Cerebellar nuclear complex (tissue), 1 donor: ENCODE results near the gene TGFBRAP1.
"Not testable (repeated sequence)": the region's sequence is repeated elsewhere in the genome, so short reads cannot be mapped to it uniquely, and the experiment has no call there.

Experiments used
- DNase-seq, 2 experiments: peaks; one replicate each; lab custom pipeline; 2025; lab: John Stamatoyannopoulos, UW

Gene TGFBRAP1

DNA sequence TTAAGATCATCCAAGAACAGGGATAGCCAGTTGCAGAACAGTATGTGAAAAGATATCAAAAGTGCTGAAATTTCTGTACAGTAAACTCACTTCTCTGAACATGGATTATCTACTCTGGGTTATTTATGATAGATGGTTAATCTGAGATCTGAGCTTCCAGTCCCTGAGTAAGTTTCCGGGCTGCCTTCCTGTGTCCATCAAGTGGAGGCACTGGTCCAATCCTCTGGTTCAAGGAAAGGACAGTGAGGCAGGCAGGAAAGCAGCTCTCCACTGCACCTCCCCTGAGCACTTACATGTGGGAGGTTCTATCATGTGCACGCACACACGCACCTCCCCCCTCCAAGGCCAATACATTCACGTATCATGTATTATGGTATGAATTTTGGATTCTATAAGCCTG, 55.5 kb downstream of the TGFBRAP1 start:
- no peak for DNase-seq

DNA sequence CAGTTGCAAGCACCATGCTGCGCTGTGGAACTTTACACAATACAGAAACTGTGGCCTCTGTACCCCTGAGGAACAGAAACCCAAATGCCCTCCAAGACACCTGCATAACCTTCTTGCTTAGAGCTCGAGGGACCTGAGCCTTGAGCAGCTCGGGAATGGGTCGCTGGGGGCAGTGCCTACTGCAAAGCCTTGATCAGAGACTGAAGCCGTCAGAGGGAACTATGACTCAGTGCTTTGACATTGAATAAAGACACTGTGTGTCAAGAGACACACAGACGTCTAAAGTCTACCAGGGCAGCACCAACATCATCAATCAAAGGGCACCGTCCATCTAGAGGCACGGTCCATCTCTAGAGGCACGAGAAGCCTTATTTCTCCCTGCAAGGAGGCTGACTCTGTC, 57.4 kb downstream of the TGFBRAP1 start:
- no peak for DNase-seq

DNA sequence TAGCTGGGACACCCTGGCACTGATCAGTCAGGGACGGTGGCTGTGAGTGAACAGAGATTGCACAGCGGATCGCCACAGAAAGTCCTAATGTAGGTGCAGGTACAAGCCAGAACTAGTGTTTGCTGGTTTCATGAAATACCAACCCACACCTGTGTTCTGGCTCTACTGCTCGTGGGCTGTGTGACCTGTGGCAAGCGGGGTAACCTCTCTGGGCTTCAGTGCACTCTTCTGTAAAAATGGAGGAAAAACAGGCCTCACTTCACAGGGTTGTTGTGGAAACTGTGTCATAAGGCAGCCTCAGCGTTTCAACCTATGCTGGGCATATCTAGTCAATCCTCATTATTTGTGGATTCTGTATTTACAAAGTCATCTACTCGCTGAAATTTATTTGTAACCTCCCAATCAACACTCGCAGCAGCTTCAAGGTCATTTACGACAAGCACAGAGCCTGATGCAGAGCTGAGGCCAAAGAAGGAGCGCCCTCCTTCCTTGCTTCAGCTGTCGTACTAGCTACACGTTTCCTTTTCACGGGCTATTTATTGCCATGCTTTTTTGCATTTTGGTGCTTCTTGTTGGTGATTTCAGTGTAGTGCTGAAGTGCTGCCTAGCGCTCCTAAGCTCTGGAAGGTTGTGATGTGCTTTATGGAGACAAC, 58.0 kb downstream of the TGFBRAP1 start:
- DNase-seq: no peak

DNA sequence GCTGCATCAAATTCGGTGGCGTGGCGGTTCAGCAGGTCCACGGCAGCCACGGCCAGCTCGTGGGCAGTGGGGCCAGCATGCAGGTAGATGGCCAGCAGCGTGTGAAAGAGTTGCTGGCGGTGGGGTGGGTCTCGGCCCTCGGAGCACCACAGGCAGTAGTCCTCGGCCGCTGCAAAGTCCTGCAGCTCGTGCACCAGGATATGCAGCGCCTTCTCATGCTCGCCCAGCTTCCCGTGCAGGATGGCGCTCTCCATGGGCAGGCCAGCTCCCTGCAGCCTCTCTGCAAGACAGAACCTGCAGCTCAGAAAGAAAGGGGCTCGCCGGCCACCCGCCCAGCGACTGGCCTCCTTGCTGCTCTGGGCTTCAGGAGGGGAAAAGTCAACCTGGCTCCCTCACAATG, 60.1 kb downstream of the TGFBRAP1 start:
- DNase-seq: no peak

DNA sequence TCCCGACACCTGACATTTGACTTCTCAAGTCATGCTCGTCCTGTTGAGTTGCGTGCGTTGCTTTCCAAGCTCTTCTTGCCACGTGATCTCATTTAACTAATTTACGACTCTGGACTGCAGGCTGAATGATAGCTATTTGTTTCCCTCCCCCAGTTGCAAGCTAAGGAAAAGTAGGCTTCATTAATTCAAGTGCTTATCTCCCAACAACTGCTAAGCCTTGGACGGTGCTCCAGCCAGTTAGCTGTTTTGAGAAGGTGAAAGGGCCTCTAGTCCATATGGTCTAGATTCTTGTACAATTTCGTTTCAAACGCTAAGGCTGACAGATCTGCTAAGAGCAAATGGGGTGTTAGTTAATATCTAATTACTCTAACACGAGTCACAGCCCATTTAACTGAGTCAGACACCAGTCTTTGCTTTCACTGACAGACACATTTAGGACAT, 66.9 kb downstream of the TGFBRAP1 start:
- DNase-seq: no peak

DNA sequence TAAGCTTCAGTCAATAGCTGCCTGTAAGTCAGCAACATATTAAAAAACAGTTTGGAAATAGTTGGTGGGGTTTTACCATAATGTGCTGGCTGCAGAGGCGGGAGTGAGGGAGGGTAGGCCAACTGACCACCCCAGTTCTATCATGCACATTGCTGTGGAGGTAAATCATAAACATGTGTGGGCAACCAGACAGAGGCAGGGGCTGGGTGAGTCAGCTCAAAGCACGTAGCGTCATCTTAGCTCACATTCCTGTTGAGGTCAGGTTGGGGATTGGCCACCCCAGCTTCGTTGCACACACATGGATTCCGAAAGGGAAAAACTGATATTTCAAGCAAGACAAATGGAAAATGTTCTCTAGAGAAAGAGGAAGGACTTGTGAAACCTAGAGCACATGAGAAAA, 68.5 kb downstream of the TGFBRAP1 start:
- DNase-seq: no peak

DNA sequence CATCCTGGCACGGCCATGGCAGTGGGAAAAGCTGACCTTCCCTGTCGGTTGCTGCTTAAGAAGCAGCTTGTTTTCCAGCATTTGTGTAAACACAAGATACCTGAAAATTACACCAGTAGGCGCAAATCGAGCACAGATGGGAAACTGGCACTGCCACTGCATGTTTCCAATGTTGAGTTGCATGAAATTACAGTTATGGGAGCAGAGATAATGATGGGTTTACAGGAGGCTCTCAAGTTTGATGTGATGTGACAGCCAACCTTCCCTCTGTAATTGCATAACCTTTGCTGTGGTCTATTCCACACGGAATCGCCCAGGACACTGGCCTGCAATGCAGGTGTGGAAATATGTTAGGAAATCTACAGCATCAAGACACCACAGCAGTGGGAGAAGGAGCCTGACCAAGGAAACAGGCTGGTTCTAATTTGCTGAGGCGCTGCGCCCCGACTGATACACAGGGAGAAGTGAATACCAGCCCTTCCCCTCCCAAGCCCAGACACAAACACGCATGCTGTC, 70.6 kb downstream of the TGFBRAP1 start:
- no peak for DNase-seq

DNA sequence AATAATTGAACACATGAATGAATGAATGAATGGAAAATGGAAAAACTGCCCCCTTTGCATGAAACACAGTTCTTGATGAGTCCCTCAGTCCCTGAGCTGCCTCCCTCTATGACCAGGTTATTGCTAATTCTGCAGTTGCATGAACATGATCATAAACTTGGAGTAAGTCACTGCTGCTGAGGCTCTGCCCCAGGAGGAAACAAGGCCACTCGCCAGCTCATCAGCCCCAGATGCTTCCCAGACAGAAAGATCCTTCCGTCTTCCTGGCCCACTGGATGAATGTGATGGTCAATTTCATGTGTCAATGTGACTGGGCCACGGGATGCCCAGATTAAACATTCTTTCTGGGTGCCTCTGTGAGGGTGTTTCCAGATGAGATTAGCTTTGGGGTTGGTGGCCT, 71.6 kb downstream of the TGFBRAP1 start:
- no peak for DNase-seq

DNA sequence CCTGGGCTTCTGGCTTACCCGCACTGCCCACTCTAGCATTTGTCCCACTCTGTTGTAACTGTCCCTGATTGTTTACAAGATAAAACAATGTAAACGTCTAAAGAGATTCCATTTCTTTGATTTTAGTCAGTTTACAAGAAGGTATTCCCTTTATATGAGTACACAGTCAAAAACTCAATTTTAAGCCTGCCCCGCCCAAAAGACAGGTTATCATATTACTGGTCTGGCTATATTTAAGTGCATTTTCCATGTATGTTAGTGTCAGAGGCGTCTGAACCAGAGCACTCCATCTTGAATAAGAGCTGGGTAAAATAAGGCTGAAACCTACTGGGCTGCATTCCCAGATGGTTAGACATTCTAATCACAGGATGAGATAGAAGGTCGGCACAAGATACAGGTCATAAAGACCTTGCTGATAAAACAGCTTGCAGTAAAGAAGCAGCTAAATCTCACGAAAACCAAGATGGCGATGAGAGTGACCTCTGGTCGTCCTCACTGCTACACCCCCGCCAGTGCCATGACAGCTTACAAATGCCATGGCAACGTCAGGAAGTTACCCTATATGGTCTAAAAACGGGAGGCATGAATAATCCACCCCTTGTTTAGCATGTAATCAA, 73.0 kb downstream of the TGFBRAP1 start:
- DNase-seq: no peak

DNA sequence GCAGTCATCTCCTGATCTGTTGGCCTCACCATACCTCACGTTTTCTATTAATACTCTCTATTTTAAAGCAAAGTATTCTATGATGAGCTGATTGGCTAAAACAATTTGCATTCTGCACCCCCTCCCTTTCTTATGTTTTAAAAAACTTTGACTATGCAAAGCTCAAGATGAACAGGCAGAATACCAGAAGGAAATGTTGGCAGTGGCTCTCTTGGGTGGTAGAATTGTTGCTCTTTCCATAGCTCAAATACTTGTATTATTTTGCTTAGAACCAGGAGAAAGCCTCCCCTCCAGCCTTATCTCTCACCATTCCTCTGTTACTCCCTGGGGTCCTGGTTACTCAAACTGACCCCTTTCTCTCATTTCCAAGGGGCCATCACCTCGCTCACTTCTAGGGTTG, 73.6 kb downstream of the TGFBRAP1 start:
- DNase-seq: no peak

DNA sequence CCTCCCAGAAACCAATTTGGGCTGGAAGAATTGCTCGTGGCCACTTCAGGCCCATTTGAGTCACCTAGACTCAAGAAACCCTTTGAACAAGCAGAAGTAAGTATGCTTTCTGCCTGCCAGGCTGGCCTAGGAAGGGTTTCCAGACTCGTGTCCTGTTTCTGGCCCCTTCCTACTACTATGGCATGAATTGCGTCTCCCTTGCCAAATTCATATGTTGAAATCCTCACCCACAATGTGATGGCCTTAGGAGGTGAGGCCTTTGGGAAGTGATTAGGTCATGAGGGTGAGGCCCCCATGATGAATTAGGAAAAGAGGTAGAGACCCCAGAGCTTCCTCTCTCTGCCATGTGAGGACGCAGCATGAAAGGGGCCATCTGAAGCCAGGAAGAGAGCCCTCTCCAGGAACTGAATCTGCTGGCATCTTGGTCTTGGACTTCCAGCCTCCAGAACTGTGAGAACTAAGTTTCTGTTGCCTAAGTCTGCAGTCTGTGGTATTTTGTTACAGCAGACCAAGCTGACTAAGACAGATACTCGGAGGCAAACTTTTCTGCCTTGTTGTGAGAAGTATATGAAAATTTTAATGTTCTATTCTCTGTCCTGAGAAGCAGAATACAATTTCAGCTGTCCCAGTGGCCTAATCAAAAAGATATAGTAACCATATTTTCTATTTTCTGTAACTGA, 74.9 kb downstream of the TGFBRAP1 start:
- no peak for DNase-seq

DNA sequence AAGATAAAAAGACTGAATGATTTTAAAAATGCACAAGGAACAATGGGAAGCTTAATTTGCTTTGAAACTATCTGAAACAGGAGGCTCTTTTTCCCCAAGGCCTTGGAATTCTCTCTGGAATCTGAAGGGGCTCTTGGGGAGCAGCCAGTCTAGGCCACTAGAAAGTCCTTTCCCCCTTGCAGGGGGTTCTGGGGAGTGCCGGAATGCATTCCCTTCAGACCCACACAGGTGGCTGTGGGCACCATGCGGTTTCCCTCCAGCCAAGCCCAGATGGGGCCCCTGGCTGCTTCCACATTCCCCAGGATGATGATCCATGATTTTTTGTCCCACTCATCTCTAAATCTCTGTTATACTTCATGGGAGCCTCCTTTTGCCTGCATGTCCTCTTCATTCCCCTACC, 77.3 kb downstream of the TGFBRAP1 start:
- no peak for DNase-seq

DNA sequence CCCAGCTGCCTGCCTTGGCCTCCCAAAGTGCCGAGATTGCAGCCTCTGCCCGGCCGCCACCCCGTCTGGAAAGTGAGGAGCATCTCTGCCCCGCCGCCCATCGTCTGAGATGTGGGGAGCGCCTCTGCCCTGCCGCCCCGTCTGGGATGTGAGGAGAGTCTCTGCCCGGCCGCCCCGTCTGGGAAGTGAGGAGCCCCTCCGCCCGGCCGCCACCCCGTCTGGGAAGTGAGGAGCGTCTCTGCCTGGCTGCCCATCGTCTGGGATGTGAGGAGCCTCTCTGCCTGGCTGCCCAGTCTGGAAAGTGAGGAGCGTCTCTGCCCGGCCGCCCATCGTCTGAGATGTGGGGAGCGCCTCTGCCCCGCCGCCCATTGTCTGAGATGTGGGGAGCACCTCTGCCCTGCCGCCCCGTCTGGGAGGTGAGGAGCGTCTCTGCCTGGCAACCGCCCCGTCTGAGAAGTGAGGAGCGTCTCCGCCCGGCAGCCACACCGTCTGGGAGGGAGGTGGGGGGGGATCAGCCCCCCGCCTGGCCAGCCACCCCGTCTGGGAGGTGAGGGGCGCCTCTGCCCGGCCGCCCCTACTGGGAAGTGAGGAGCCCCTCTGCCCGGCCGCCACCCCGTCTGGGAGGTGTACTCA, 78.4 kb downstream of the TGFBRAP1 start:
- not testable (repeated sequence) for DNase-seq

DNA sequence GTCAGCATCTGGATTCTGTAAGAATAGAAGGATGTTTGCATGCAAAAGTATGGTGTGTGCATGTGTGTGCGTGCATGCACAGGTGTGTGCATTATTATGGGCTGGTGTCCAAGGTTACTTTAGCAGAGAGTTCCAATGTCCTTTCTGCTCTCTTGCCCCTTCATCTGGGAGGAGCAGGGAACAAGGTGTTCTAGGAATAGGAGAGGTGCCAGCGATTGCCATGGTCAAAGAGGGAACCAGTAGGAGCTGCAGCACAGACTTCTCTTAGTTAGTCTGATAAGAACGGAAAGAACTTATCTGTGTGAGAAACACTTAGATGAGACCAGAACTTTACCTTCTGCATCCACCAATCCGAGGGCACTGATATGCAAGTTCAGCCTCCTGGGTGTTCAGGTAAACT, 79.6 kb downstream of the TGFBRAP1 start:
- DNase-seq: no peak

DNA sequence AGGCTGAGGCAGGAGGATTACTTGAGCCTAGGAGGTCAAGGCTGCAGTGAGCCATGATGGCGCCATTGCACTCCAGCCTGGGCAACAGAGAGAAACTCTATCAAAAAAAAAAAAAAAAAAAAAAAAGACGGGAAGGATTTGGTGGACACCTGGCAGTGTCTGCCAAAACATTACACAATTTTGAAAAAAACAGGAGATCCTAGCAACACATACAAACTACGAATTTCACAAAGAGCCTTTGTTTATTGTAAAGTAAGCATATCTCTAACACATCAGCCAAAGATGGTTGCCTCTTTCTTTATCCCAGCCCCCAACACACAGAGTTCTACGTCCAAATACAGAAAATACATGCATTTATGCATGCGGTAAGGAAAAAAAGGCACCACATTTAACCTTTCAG, 80.4 kb downstream of the TGFBRAP1 start:
- no peak for DNase-seq

DNA sequence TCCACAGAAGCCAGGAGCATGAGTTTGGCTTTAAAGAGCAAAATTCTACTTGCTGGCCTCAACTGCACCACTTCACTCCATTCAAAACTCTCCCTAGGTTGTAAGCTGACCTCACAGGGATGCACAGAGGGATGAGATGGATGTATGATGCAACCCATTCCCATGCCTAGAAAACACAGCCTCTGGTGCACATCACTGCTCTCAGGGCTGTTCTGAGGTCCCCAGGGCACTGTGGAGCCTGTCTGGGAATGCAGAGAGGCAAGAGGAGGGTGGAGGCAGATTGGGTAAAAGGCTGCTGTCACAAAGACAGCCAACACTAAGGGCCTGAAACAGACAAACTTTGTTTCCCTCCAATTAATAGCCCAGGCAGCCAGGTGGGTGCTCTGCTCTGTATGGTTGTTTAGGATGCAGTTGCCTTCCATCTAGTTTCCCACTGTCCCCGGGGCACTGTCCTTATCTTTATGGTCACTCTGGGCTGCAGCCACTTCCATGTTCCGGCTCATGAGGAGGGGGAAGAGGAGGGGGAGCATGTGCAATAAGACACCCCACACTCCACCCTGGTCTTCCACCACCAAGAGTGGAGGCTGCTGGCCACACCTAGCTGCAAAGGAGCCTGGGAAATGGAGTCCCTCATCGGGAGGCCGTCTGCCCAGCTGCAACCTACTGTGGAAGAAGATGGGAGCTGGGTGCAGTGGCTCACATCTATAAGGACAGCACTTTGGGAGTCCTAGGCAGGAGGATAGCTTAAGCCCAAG, 81.0 kb downstream of the TGFBRAP1 start:
- DNase-seq: no peak

DNA sequence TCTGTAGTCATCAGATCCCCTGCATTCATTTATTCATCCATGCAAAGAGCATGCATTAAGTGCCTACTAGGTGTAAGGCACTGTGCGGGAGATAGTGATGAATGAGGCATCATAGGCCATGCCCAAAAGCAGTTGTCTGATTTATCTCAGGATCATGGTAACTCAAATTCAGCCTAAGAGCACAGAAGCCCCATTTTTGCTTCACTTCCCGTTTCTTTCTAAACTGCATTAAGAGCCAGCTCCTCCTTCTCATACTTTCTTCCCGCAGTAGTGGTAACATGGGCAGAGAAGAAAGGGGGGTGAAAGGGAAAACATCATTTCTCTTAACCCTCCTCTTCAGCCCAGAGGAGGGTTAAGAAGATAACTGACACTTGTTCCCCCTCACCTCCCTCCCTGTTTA, 85.1 kb downstream of the TGFBRAP1 start:
- DNase-seq: no peak

DNA sequence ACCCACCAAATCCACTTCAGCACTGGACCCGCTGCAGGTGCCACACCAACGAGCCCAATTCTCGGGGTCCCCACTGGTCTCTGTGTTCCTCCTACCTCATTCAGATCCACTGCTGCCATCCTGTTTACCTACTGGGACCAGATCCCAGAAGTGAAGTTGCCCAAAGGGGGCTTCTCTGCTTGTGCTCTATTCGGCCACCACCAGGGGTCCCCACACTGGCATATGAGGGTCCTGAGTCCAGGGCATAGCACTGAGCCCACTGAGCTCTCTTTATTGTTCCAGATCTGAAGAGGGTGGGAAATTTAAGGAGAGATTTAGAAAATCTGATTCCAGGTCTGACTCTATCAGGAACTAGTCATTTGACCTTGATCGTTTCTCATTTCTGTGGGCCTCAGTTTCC, 85.6 kb downstream of the TGFBRAP1 start:
- no peak for DNase-seq

DNA sequence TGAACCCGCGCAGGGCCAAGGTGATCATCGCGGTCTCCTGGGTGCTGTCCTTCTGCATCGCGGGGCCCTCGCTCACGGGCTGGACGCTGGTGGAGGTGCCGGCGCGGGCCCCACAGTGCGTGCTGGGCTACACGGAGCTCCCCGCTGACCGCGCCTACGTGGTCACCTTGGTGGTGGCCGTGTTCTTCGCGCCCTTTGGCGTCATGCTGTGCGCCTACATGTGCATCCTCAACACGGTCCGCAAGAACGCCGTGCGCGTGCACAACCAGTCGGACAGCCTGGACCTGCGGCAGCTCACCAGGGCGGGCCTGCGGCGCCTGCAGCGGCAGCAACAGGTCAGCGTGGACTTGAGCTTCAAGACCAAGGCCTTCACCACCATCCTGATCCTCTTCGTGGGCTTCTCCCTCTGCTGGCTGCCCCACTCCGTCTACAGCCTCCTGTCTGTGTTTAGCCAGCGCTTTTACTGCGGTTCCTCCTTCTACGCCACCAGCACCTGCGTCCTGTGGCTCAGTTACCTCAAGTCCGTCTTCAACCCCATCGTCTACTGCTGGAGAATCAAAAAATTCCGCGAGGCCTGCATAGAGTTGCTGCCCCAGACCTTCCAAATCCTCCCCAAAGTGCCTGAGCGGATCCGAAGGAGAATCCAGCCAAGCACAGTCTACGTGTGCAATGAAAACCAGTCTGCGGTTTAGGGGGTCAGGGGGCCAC, 87.1 kb downstream of the TGFBRAP1 start:
- DNase-seq: no peak

DNA sequence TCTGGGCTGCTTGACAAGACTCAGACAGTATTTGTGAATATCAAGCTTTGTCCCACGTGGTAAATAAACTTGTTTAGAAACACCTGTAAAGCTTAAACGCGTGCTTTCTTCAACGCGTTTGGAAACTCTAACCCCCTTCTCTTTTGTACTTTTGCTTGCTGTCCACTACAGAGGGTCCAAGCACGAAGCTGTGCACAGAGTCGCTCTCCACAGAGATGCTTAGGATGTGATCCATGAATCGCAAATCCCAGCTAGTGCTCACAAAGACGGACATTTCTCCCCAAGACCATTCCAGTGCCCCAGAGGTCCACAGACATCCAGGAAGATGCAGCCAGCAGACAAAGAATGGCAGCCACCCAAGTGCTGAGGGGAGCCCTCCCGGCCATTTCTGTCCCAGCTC, 88.1 kb downstream of the TGFBRAP1 start, which contains the start of gene GPR45:
GPR45 (plus strand) TSS at position 301 of the 400 bp plus-strand sequence. CDS start 116 bp downstream, outside the sequence.
- DNase-seq: no peak

DNA sequence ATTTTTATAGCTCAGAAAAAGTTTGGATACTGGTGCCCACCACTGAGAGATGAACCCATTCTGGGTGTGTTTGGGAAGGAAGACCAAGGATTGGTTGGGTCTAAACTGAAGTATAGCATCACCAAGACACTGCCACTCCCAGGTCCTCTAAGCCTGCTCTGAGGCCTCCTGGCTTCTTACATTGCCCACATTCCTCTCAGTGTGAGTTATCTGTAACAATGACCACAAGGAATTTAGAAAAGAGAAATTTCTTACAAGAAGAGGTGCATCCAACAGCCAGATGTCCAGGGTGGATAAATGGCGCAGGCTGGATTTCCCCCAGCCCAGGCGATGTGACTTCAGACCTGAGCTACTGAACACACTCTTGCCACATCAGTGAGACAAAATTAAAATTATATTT, 89.6 kb downstream of the TGFBRAP1 start:
- no peak for DNase-seq
